OCI-LY1 (cell line): ENCODE results near the gene WNT7B.

Experiments used
- H2AFZ ChIP-seq: fragments of 200-600 bp; sonication (generic), shearing (Covaris generic); 2 replicates; pipeline ENCODE4 v1.6.0; 2014; ENCODE audit warnings: antibody characterized with exemption, mild to moderate bottlenecking, low read length
- H3F3A ChIP-seq: fragments of 200-600 bp; sonication (generic), shearing (Covaris generic); 2 replicates; pipeline ENCODE4 v1.6.0; 2014; ENCODE audit warnings: mild to moderate bottlenecking, antibody characterized with exemption, low read length, moderate library complexity; ENCODE audit not compliant: insufficient read depth
- H3K27ac ChIP-seq: fragments of 200-600 bp; sonication (generic); 2 replicates; pipeline ENCODE4 v1.5.1; 2014; ENCODE audit warnings: low read length, mixed run types, mild to moderate bottlenecking, low read depth; ENCODE audit not compliant: poor library complexity, severe bottlenecking
- H3K27me3 ChIP-seq: fragments of 200-600 bp; sonication (generic); 2 replicates; pipeline ENCODE4 v1.6.0; 2014; ENCODE audit warnings: antibody characterized with exemption, mild to moderate bottlenecking, low read length, moderate library complexity; ENCODE audit not compliant: insufficient read depth
- H3K36me3 ChIP-seq: fragments of 200-600 bp; sonication (generic); 2 replicates; pipeline ENCODE4 v1.6.1; 2014; ENCODE audit warnings: mild to moderate bottlenecking, antibody characterized with exemption, low read length, moderate library complexity, mixed read lengths; ENCODE audit not compliant: insufficient read depth
- H3K4me1 ChIP-seq: fragments of 200-600 bp; sonication (generic); 2 replicates; pipeline ENCODE4 v1.5.1; 2014; ENCODE audit warnings: mild to moderate bottlenecking, low read length, moderate library complexity; ENCODE audit not compliant: insufficient read depth, severe bottlenecking
- H3K4me2 ChIP-seq: fragments of 200-600 bp; sonication (generic), shearing (Covaris generic); 2 replicates; pipeline ENCODE4 v1.6.1; 2014; ENCODE audit warnings: low read length
- H3K4me3 ChIP-seq: fragments of 200-600 bp; sonication (generic); 2 replicates; pipeline ENCODE4 v1.5.1; 2014; ENCODE audit warnings: low read length, low read depth, mild to moderate bottlenecking, mixed read lengths; ENCODE audit not compliant: poor library complexity, severe bottlenecking
- H3K79me2 ChIP-seq: fragments of 200-600 bp; shearing (Covaris generic); 2 replicates; pipeline ENCODE4 v1.6.1; 2016; ENCODE audit warnings: mixed run types, low read length, mixed read lengths; ENCODE audit not compliant: insufficient read depth
- H3K9ac ChIP-seq: fragments of 200-600 bp; sonication (generic), shearing (Covaris generic); 2 replicates; pipeline ENCODE4 v1.6.1; 2014; ENCODE audit warnings: mild to moderate bottlenecking, low read length, mixed read lengths
- H3K9me2 ChIP-seq: fragments of 200-600 bp; sonication (generic), shearing (Covaris generic); 2 replicates; pipeline ENCODE4 v1.6.1; 2014; ENCODE audit warnings: low read depth, mild to moderate bottlenecking, low read length, mixed read lengths
- H3K9me3 ChIP-seq: fragments of 200-600 bp; shearing (Covaris generic); 2 replicates; pipeline ENCODE4 v1.6.1; 2014; ENCODE audit warnings: low read length, mixed read lengths
- H4K20me1 ChIP-seq: fragments of 200-600 bp; sonication (generic), shearing (Covaris generic); 2 replicates; pipeline ENCODE4 v1.6.0; 2016; ENCODE audit warnings: mild to moderate bottlenecking, low read length; ENCODE audit not compliant: insufficient read depth
- CTCF ChIP-seq: fragments of 200-600 bp; sonication (generic), shearing (Covaris generic); IDR thresholded peaks from 2 replicates; pipeline ENCODE4 v1.5.1; 2017; ENCODE audit warnings: mild to moderate bottlenecking, antibody characterized with exemption, low read length, moderate library complexity, mixed read lengths
- EZH2 ChIP-seq: fragments of 200-600 bp; sonication (generic), shearing (Covaris generic); IDR thresholded peaks from 2 replicates; pipeline ENCODE4 v1.8.0; 2017; ENCODE audit warnings: borderline replicate concordance, mixed run types, mild to moderate bottlenecking, antibody characterized with exemption, low read length, moderate library complexity, mixed read lengths

The WNT7B gene

GRCh38 chr22:45945621-45946106 lies 31.3 kb downstream of the WNT7B start:
- TF ChIP-seq CTCF (no peak), EZH2 (no peak)
- no peaks in the 10 kb centered on the region for H3K36me3 ChIP-seq
- no peak overlapping the region for H2AFZ ChIP-seq
- H4K20me1 ChIP-seq = no peaks in the 10 kb centered on the region
- H3K27ac ChIP-seq = no peak overlapping the region
- no peaks in the 10 kb centered on the region; the same call in 1 of the 2 replicates for H3K27me3 ChIP-seq
- no peak overlapping the region for H3K4me2 ChIP-seq
- peaks cover 5% of the 10 kb centered on the region for H3K4me1 ChIP-seq
- no peaks in the 10 kb centered on the region for H3F3A ChIP-seq
- H3K9ac ChIP-seq = no peak overlapping the region
- no peak overlapping the region for H3K4me3 ChIP-seq
- H3K9me2 ChIP-seq = no peaks in the 10 kb centered on the region
- H3K79me2 ChIP-seq = no peaks in the 10 kb centered on the region
- H3K9me3 ChIP-seq = no peaks in the 10 kb centered on the region

GRCh38 chr22:45942787-45943493 lies 34.0 kb downstream of the WNT7B start:
- H3K4me2 ChIP-seq = no peak overlapping the region
- no peaks in the 10 kb centered on the region for H4K20me1 ChIP-seq
- H3F3A ChIP-seq = no peaks in the 10 kb centered on the region
- H3K27ac ChIP-seq = no peak overlapping the region
- H3K4me1 ChIP-seq = no peaks in the 10 kb centered on the region
- H3K9ac ChIP-seq = no peak overlapping the region
- no peak overlapping the region for H2AFZ ChIP-seq
- H3K9me3 ChIP-seq = peaks cover 4% of the 10 kb centered on the region; the same call in 1 of the 2 replicates
- no peaks in the 10 kb centered on the region for H3K79me2 ChIP-seq
- H3K36me3 ChIP-seq = no peaks in the 10 kb centered on the region
- no peaks in the 10 kb centered on the region for H3K9me2 ChIP-seq
- no peaks in the 10 kb centered on the region; the same call in 1 of the 2 replicates for H3K27me3 ChIP-seq
- no peak overlapping the region for H3K4me3 ChIP-seq
- no peak for TF ChIP-seq EZH2
- TF ChIP-seq CTCF = no peak

- no peaks in the 10 kb centered on the region for H3F3A ChIP-seq
- H3K36me3 ChIP-seq = no peaks in the 10 kb centered on the region
- H3K9me3 ChIP-seq = peaks cover 4% of the 10 kb centered on the region; the same call in 1 of the 2 replicates
- no peak overlapping the region for H3K27ac ChIP-seq
- H3K9ac ChIP-seq = no peak overlapping the region
- H2AFZ ChIP-seq = no peak overlapping the region
- no peaks in the 10 kb centered on the region for H3K9me2 ChIP-seq
- H4K20me1 ChIP-seq = no peaks in the 10 kb centered on the region
- H3K4me2 ChIP-seq = no peak overlapping the region
- H3K4me1 ChIP-seq = no peaks in the 10 kb centered on the region
- no peaks in the 10 kb centered on the region for H3K79me2 ChIP-seq
- H3K4me3 ChIP-seq = no peak overlapping the region
- TF ChIP-seq CTCF = no peak
- TF ChIP-seq EZH2 = no peak
- H3K27me3 ChIP-seq = no peaks in the 10 kb centered on the region; the same call in 1 of the 2 replicates
Observed at GRCh38 chr22:45942344-45942743, 34.6 kb downstream of the WNT7B start.
